Activated CD4-positive, alpha-beta T cell treated with anti-CD3 and anti-CD28 coated beads, Interleukin-2, amount 10 ng/mL, durations not matched to agents 24 days and 14 days (primary cell): ENCODE results near the gene AANAT. TPM values are rescaled to one million over a fixed set of nuclear protein-coding genes. Genes with fewer than 3 reads are reported as not detected.
A peak's percentile ranks its signal among the peaks of the same experiment; 100 is the strongest.

Experiments used
- DNase-seq: peaks from one replicate; pipeline ENCODE4 v3.0.0; 2022
- H3K27ac Mint-ChIP-seq: one replicate; pipeline ENCODE4 v1.8.0; 2022; ENCODE audit warnings: mild to moderate bottlenecking, mixed read lengths
- H3K27me3 Mint-ChIP-seq: one replicate; pipeline ENCODE4 v1.8.0; 2022; ENCODE audit warnings: mixed read lengths
- H3K36me3 Mint-ChIP-seq: one replicate; pipeline ENCODE4 v1.8.0; 2022; ENCODE audit warnings: low read depth, mild to moderate bottlenecking, mixed read lengths
- H3K4me1 Mint-ChIP-seq: one replicate; pipeline ENCODE4 v1.8.0; 2021; ENCODE audit warnings: mixed read lengths
- H3K4me3 Mint-ChIP-seq: one replicate; pipeline ENCODE4 v1.8.0; 2022; ENCODE audit warnings: mild to moderate bottlenecking, moderate library complexity, mixed read lengths
- H3K9me3 Mint-ChIP-seq: one replicate; pipeline ENCODE4 v1.8.0; 2021; ENCODE audit warnings: mixed read lengths
- intact Hi-C: fragments of 100-400 bp; cut with micrococcal nuclease; formaldehyde crosslinking; loops from one replicate; pipeline ENCODE4 v1.15.1; 2023
- total RNA-seq: library from RNA; stranded (reverse); gene quantifications from 2 replicates; pipeline ENCODE4 v1.2.3, GENCODE V29; 2022

AANAT gene
- total RNA-seq, 1 donor from 2014 or later, result not detected

GRCh38 chr17:76496464-76496863 is 29.1 kb downstream of the AANAT start:
- no peak overlapping the region for H3K27ac Mint-ChIP-seq
- H3K36me3 Mint-ChIP-seq, result peaks cover 11% of the 10 kb centered on the region
- H3K4me3 Mint-ChIP-seq, result no peak overlapping the region
- DNase-seq, result no peak
- H3K4me1 Mint-ChIP-seq, result peaks cover 61% of the 10 kb centered on the region
- intact Hi-C loops, result no loop called here
- no peaks in the 10 kb centered on the region for H3K9me3 Mint-ChIP-seq
- no peaks in the 10 kb centered on the region for H3K27me3 Mint-ChIP-seq

DNA sequence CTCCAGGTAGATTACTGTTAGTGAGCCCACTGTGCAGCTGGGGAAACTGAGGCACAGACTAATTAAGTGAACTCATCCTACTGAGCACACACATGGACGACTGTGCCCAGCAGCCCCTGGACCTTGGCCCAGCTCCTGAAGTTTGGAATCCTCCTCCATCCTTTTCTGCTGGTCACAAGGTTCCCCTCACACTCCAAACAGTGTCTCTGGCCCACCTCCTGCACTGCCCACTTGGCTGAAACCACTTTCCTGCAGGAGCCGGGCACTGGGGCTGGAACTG is 30.2 kb downstream of the AANAT start:
- no peak overlapping the region for H3K27ac Mint-ChIP-seq
- no peak overlapping the region for H3K4me3 Mint-ChIP-seq
- H3K36me3 Mint-ChIP-seq, result peaks cover 11% of the 10 kb centered on the region

DNA sequence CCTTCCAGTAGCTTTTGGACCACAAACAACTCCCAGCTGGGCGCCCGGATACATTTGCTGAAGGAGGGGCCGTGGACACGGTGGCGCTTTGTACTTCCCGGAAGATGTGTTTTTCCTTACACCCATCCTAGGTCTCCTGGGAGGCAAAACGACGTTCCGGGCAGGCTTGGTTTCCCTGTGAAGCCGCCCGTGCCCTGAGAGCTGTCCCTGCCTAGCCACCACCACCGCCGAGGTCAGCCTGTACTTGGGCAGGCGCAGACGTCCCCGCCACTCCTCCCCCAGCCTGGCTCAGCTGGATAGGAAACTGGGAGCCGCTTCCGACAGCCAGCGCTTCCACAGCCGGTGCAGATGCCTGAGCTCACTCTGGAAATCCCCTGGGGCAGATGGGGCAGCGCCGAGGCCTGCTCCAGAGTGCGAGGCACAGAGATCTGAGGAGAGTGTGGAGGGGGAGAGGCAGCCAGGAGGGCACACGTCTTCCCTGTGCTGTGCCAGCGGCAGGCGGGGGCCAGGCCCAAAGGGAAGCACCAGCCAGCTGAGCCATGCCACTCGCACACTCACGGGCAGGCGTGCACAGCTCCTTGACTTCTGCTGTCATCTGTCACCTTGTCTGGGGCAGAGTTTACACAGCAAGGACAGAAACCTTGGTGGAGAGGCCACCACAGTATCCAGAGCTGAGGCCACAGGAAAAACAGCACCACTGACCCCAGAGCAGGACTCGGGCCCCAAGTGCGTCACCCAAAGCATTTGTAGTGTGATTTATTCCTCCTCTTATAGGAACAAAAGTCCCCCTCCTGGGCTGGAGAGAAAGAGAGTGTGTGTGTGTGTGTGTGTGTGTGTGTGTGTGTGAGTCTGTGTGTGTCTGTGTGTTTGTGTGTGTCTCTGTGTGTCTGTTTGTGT is 30.8 kb downstream of the AANAT start:
- intact Hi-C loops, result no loop called here
- Mint-ChIP-seq H3K4me3 (peak overlapping the region; percentile 34), H3K27ac (peak overlapping the region; percentile 32), H3K4me1 (peaks cover 56% of the 10 kb centered on the region), H3K27me3 (no peaks in the 10 kb centered on the region), H3K36me3 (peaks cover 9% of the 10 kb centered on the region), H3K9me3 (no peaks in the 10 kb centered on the region)
- DNase-seq, result no peak

More for the DNA sequence above, 30.2 kb downstream of the AANAT start:
- no peaks in the 10 kb centered on the region for H3K9me3 Mint-ChIP-seq
- intact Hi-C loops, result no loop called here
- H3K27me3 Mint-ChIP-seq, result no peaks in the 10 kb centered on the region
- peaks cover 62% of the 10 kb centered on the region for H3K4me1 Mint-ChIP-seq
- no peak for DNase-seq

DNA sequence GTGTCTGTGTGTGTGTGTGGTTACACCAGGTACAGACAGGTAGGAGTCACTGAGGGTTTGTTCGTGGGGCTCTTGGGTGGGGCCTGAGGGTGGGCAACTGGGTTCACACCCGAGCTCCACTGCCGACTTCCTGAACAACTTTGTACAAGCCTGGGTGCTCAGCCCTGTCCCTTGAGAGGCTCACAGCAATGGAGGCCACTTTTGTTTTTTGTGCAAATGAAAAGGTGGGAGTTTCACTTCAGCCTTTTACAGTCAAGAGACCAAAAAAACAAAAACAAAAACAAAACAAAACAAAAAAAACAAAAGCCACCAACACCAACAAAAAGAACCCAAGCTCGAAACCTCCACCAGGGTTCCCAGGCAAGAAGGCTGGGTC is 31.5 kb downstream of the AANAT start:
- Mint-ChIP-seq H3K9me3 (no peaks in the 10 kb centered on the region), H3K27ac (peak overlapping the region; percentile 32), H3K4me3 (peak overlapping the region; percentile 81), H3K36me3 (peaks cover 8% of the 10 kb centered on the region), H3K27me3 (no peaks in the 10 kb centered on the region), H3K4me1 (peaks cover 50% of the 10 kb centered on the region)
- DNase-seq, result no peak
- intact Hi-C loops, result no loop called here

GRCh38 chr17:76499267-76499667 is 31.9 kb downstream of the AANAT start:
- Mint-ChIP-seq H3K27ac (peak overlapping the region; percentile 72), H3K9me3 (no peaks in the 10 kb centered on the region), H3K4me3 (peak overlapping the region; percentile 81), H3K27me3 (no peaks in the 10 kb centered on the region), H3K36me3 (peaks cover 8% of the 10 kb centered on the region), H3K4me1 (peaks cover 50% of the 10 kb centered on the region)
- intact Hi-C loops, result no loop called here
- no peak for DNase-seq

DNA sequence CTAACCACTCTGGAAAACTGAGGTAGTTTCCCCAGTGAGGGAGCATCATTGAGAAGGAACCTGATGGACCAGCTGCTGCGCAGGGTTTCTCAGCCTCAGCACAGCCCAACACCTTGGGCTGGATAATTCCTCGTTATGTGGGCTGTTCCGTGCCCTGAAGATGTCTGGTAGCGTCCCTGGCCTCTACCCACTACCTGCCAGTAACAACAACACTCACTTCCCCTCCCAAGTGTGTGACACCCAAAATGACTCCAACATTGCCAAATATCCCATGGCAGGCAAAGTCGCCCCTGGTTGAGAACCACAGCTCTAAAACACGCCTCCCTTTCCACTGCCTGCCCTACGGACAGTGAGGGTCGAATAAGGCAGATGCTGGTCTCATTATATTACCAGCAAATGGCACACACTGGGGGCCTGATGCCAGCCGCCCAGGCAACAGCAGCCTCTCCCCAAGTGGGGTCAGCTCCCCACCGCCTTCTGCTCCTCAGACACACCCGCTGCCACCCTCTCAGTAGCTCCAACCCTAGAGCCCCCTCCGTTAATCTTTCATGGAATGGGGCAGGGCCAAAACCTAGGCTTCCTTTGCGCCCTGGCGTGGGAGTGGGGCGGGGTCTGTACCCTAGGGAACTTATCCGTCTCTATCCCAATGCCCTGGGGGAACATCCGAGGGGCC is 32.8 kb downstream of the AANAT start:
- Mint-ChIP-seq H3K27ac (peak overlapping the region; percentile 25), H3K4me3 (peak overlapping the region; percentile 81), H3K27me3 (no peaks in the 10 kb centered on the region), H3K36me3 (peaks cover 8% of the 10 kb centered on the region), H3K9me3 (no peaks in the 10 kb centered on the region), H3K4me1 (peaks cover 50% of the 10 kb centered on the region)
- intact Hi-C loops, result loop anchor here (5.0 kb wide), 1 partner anchor 48 kb away; the partner anchor contains the start of gene UBE2O
- DNase-seq, result peak; percentile 63

DNA sequence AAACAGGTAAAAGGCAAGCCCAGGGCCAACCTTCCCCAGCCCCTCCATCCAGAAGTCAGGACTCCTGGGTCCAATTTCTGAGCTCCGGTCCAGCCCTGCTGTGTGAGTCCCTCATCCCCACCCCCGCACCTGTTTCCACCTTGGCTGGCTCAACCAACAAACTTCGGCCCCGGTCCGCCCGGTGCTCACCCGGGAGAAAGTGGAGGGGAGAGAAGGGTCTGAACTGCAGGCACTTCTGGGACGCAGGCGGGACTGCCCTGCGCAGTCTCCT is 33.3 kb downstream of the AANAT start:
- intact Hi-C loops, result loop anchor here (5.0 kb wide), 1 partner anchor 48 kb away; the partner anchor contains the start of gene UBE2O
- Mint-ChIP-seq H3K27me3 (no peaks in the 10 kb centered on the region), H3K4me1 (peaks cover 50% of the 10 kb centered on the region), H3K27ac (peak overlapping the region; percentile 25), H3K4me3 (peak overlapping the region; percentile 81), H3K36me3 (peaks cover 8% of the 10 kb centered on the region), H3K9me3 (no peaks in the 10 kb centered on the region)
- no peak for DNase-seq

DNA sequence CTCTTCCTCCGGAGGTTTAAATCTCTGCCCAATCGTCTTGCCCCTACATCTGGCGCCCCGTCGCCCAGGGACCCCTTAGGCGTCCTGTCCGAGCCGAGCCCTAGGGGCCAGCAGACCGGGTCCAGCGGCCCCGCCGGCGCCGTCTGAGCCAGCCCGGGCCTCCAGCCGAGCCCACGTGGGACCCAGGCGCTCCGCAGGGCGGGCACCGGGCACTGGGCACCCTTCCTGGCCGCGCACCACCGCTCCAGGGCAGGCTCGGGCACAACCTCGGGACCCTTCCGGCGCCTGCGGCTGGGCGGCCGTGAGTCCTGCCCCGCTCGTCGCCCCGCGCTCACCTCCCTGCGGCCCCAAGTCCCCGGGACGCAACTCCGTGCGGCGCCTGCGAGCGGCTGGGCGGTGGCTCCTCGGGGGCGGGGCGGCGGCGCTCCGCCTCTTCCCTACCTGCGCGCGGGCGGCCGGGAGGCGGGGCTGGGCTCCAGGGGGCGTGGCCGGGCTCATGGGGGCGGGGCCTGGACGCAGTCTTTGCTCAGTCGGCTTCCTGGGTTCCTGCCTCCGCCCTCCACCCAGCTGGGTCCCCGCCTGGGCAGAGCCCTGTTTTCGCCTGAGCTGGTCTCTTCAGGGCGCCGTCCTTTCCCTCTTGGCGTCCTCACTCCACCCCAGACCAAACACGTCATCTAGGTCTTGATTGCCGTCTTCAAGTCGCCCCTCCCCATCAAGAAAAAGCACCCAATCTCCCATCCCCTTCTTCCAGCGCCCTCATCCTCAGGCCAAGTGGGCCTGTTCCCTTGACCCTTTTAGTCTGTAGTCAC is 33.8 kb downstream of the AANAT start, which contains the start of gene RHBDF2:
Gene RHBDF2 (minus strand): TSS at position 406 of the 809 bp plus-strand sequence. CDS start 19,899 bp downstream, outside the sequence.
- Mint-ChIP-seq H3K36me3 (peaks cover 8% of the 10 kb centered on the region), H3K4me3 (peak within 1 kb of the TSS; percentile 81), H3K4me1 (peaks cover 47% of the 10 kb centered on the region), H3K9me3 (no peaks in the 10 kb centered on the region), H3K27me3 (no peaks in the 10 kb centered on the region), H3K27ac (peak within 1 kb of the TSS; percentile 90)
- intact Hi-C loops, result loop anchor here (5.0 kb wide), 1 partner anchor 49 kb away; the partner anchor contains the start of gene UBE2O
- peak; percentile 99 for DNase-seq

DNA sequence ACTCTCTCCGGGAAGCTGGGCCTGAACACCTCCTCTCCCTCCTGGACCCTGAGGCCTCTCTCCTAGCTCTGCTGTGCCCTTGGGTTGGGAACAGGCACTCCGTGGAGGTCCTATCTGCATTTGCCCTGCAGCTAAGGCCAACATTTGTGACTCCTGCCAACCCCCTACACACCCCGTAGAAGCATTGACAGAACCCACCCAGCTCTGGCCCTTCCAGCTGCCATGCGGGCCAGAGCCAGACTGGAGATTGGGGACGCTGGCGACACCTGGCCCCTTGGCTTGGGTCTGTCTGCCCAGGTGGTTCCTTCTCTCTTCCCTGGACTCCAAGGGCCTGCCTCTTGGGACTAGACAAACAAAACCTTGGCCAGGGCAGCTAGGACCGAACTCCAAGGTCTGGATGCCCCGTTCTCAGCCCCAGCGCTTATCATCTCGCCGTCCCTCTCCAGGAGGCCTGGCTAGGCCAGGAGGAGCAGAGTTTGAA is 34.5 kb downstream of the AANAT start:
- Mint-ChIP-seq H3K4me3 (peak overlapping the region; percentile 81), H3K27ac (peak overlapping the region; percentile 90), H3K36me3 (peaks cover 7% of the 10 kb centered on the region), H3K27me3 (no peaks in the 10 kb centered on the region), H3K9me3 (no peaks in the 10 kb centered on the region), H3K4me1 (peaks cover 49% of the 10 kb centered on the region)
- no peak for DNase-seq
- intact Hi-C loops, result loop anchor here (5.0 kb wide), 1 partner anchor 50 kb away; the partner anchor contains the start of gene UBE2O

GRCh38 chr17:76502341-76503211 is 35.2 kb downstream of the AANAT start:
- Mint-ChIP-seq H3K9me3 (no peaks in the 10 kb centered on the region), H3K4me1 (peaks cover 45% of the 10 kb centered on the region), H3K36me3 (peaks cover 3% of the 10 kb centered on the region), H3K27me3 (no peaks in the 10 kb centered on the region), H3K4me3 (no peak overlapping the region), H3K27ac (no peak overlapping the region)
- intact Hi-C loops, result loop anchor here (5.0 kb wide), 1 partner anchor 50 kb away; the partner anchor contains the start of gene UBE2O
- no peak for DNase-seq

DNA sequence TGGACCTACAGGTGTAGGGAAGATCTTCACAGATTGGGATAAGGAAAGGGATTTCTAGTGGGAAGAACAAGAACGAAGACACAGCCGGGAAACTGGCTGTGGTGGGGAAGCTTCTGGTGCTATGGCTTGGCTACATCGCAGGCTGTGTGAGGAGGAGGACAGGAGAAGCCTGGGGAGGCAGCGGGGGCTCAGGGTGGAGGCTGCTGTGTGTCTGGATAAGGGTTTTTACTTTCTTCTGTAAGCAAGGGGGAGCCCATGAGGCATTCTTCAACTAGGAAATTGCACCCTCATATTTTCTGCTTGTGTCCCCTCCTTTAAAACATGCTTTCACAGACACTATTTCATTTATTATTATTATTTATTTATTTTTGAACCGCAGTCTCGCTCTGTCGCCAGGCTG is 36.7 kb downstream of the AANAT start:
- Mint-ChIP-seq H3K27ac (no peak overlapping the region), H3K27me3 (peaks cover 2% of the 10 kb centered on the region), H3K4me3 (no peak overlapping the region), H3K9me3 (no peaks in the 10 kb centered on the region), H3K4me1 (peaks cover 41% of the 10 kb centered on the region), H3K36me3 (no peaks in the 10 kb centered on the region)
- intact Hi-C loops, result loop anchor here (5.0 kb wide), 1 partner anchor 52 kb away; the partner anchor contains the start of gene UBE2O
- DNase-seq, result no peak

GRCh38 chr17:76506408-76507345 is 39.3 kb downstream of the AANAT start:
- peaks cover 35% of the 10 kb centered on the region for H3K4me1 Mint-ChIP-seq
- peaks cover 2% of the 10 kb centered on the region for H3K27me3 Mint-ChIP-seq
- H3K4me3 Mint-ChIP-seq, result no peak overlapping the region
- intact Hi-C loops, result loop anchor here (1.0 to 5.0 kb wide), 4 partner anchors 9 to 204 kb away; no protein-coding TSS in a partner anchor
- H3K27ac Mint-ChIP-seq, result peak overlapping the region; percentile 70
- DNase-seq, result peak; percentile 97
- H3K9me3 Mint-ChIP-seq, result no peaks in the 10 kb centered on the region
- no peaks in the 10 kb centered on the region for H3K36me3 Mint-ChIP-seq
